ENCODE data around the gene FAM228B.
"Not testable (repeated sequence)": the region's sequence is repeated elsewhere in the genome, so short reads cannot be mapped to it uniquely, and the experiment has no call there.

Gene FAM228B

GRCh38 chr2:24162494-24162893 lies 39.2 kb downstream of the FAM228B start:
- no peak for DNase-seq

GRCh38 chr2:24163186-24163585 lies 39.9 kb downstream of the FAM228B start:
- DNase-seq, result no peak

- no peak for DNase-seq
These were observed 40.3 kb downstream of the FAM228B start for GRCh38 chr2:24163601-24164000.

GRCh38 chr2:24164416-24164973 lies 41.2 kb downstream of the FAM228B start:
- no peak for DNase-seq

- no peak for DNase-seq
These were observed 45.8 kb downstream of the FAM228B start for GRCh38 chr2:24169023-24169422.

GRCh38 chr2:24174851-24175277 lies 51.6 kb downstream of the FAM228B start, which contains the start of gene FAM228A:
Gene FAM228A, plus strand, starts transcription at chr2:24175053. Its CDS starts 428 bp downstream, at chr2:24175481.
- DNase-seq, result no peak

GRCh38 chr2:24175631-24176187 lies 52.4 kb downstream of the FAM228B start:
- DNase-seq, result no peak

- no peak for DNase-seq
These were observed 53.1 kb downstream of the FAM228B start for GRCh38 chr2:24176326-24176725.

- DNase-seq, result no peak
These were observed 56.4 kb downstream of the FAM228B start for GRCh38 chr2:24179683-24180082.

- DNase-seq, result no peak
These were observed 58.6 kb downstream of the FAM228B start for GRCh38 chr2:24181849-24182248.

- DNase-seq, result no peak
These were observed 59.2 kb downstream of the FAM228B start for GRCh38 chr2:24182507-24182906.

- DNase-seq, result no peak
These were observed 60.2 kb downstream of the FAM228B start for GRCh38 chr2:24183366-24184069.

- no peak for DNase-seq
These were observed 66.3 kb downstream of the FAM228B start for GRCh38 chr2:24189551-24189950.

- no peak for DNase-seq
These were observed 67.2 kb downstream of the FAM228B start for GRCh38 chr2:24190503-24190902.

GRCh38 chr2:24191156-24191555 lies 67.9 kb downstream of the FAM228B start:
- no peak for DNase-seq

- no peak for DNase-seq
These were observed 68.6 kb downstream of the FAM228B start for GRCh38 chr2:24191848-24192247.

GRCh38 chr2:24197213-24197612 lies 73.9 kb downstream of the FAM228B start:
- DNase-seq, result not testable (repeated sequence)

- no peak for DNase-seq
These were observed 76.8 kb downstream of the FAM228B start for GRCh38 chr2:24199968-24200590.

- DNase-seq, result no peak
These were observed 77.5 kb downstream of the FAM228B start for GRCh38 chr2:24200799-24201198.

- no peak for DNase-seq
These were observed 79.9 kb downstream of the FAM228B start for GRCh38 chr2:24203029-24203786.

- DNase-seq, result no peak
These were observed 80.5 kb downstream of the FAM228B start for GRCh38 chr2:24203787-24204150.

- no peak for DNase-seq
These were observed 81.2 kb downstream of the FAM228B start for GRCh38 chr2:24204505-24204904.

GRCh38 chr2:24205131-24205530 lies 81.9 kb downstream of the FAM228B start:
- DNase-seq, result no peak

Data from NCI-H226 (cell line).